Stimulated activated naive CD4-positive, alpha-beta T cell treated with Interleukin-2 at 50 U/mL for 16 hours (primary cell): Measurements from ENCODE around the gene PTPRD.
"Not testable (repeated sequence)": the region's sequence is repeated elsewhere in the genome, so short reads cannot be mapped to it uniquely, and the experiment has no call there.

Source experiments
- DNase-seq: peaks from one replicate; lab custom pipeline; 2025; lab: John Stamatoyannopoulos, UW

The PTPRD gene

GRCh38 chr9:9002826-9003583 is 1609.8 kb downstream of the PTPRD start:
- DNase-seq = no peak

GRCh38 chr9:8980496-8981013 is 1632.2 kb downstream of the PTPRD start:
- no peak for DNase-seq

- no peak for DNase-seq
Measured at GRCh38 chr9:8978334-8978733, 1634.5 kb downstream of the PTPRD start.

GRCh38 chr9:8968350-8968749 is 1644.5 kb downstream of the PTPRD start:
- DNase-seq = not testable (repeated sequence)

GRCh38 chr9:8963885-8964284 is 1648.9 kb downstream of the PTPRD start:
- no peak for DNase-seq

GRCh38 chr9:8962084-8962483 is 1650.7 kb downstream of the PTPRD start:
- no peak for DNase-seq

- no peak for DNase-seq
Measured at GRCh38 chr9:8961186-8961851, 1651.5 kb downstream of the PTPRD start.

GRCh38 chr9:8960254-8960653 is 1652.5 kb downstream of the PTPRD start:
- DNase-seq = no peak

GRCh38 chr9:8958358-8958757 is 1654.4 kb downstream of the PTPRD start:
- no peak for DNase-seq

- no peak for DNase-seq
Measured at GRCh38 chr9:8955315-8955714, 1657.5 kb downstream of the PTPRD start.

GRCh38 chr9:8946461-8946860 is 1666.3 kb downstream of the PTPRD start:
- DNase-seq = no peak

GRCh38 chr9:8943392-8943791 is 1669.4 kb downstream of the PTPRD start:
- no peak for DNase-seq

- no peak for DNase-seq
Measured at GRCh38 chr9:8940650-8941049, 1672.2 kb downstream of the PTPRD start.

GRCh38 chr9:8926461-8926860 is 1686.3 kb downstream of the PTPRD start:
- DNase-seq = no peak

- no peak for DNase-seq
Measured at GRCh38 chr9:8924562-8924961, 1688.2 kb downstream of the PTPRD start.

GRCh38 chr9:8920478-8921183 is 1692.2 kb downstream of the PTPRD start:
- not testable (repeated sequence) for DNase-seq

GRCh38 chr9:8917956-8918739 is 1694.7 kb downstream of the PTPRD start:
- DNase-seq = no peak

- no peak for DNase-seq
Measured at GRCh38 chr9:8916771-8917170, 1696.0 kb downstream of the PTPRD start.

GRCh38 chr9:8907868-8908267 is 1704.9 kb downstream of the PTPRD start:
- no peak for DNase-seq

GRCh38 chr9:8905731-8906130 is 1707.1 kb downstream of the PTPRD start:
- DNase-seq = no peak

GRCh38 chr9:8904771-8905515 is 1707.9 kb downstream of the PTPRD start:
- DNase-seq = no peak
